Uterus (tissue), 2 donors: ENCODE measurements around the gene HTR1E.
"Not testable (repeated sequence)": the region's sequence is repeated elsewhere in the genome, so short reads cannot be mapped to it uniquely, and the experiment has no call there.

Experiments used
- POLR2A ChIP-seq, 2 donors: fragments of 450-650 bp; IDR thresholded peaks; one replicate each; pipeline ENCODE4 v1.6.1; 2016; ENCODE audit warnings: antibody characterized with exemption in 2 of 2, mild to moderate bottlenecking in 1 of 2, moderate library complexity in 1 of 2
- TF ChIP-seq, protein P1 (sequence below), 4 experiments: fragments of 200-600 bp in 2 of 4; fragments of 450-650 bp in 2 of 4; sonication (generic) in 2 of 4; IDR thresholded peaks; one replicate each; pipeline ENCODE4 v1.5.1; 2016 to 2019; ENCODE audit warnings: antibody characterized with exemption in 4 of 4, mild to moderate bottlenecking in 2 of 4, moderate library complexity in 1 of 4

DNA sequence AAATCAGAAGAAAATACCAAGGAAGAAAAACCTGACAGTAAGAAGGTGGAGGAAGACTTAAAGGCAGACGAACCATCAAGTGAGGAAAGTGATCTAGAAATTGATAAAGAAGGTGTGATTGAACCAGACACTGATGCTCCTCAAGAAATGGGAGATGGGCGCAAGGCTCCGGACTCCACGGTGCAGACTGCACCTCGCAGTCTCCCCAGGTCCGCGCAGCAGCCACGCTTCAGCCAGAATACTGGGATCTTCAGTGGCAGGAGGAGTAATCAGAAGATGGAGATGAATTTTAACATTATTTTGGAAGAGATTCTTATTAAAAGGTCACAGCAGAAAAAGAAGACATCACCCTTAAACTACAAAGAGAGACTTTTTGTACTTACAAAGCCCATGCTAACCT, 40.1 kb upstream of the HTR1E start:
- TF ChIP-seq, protein P1, sequence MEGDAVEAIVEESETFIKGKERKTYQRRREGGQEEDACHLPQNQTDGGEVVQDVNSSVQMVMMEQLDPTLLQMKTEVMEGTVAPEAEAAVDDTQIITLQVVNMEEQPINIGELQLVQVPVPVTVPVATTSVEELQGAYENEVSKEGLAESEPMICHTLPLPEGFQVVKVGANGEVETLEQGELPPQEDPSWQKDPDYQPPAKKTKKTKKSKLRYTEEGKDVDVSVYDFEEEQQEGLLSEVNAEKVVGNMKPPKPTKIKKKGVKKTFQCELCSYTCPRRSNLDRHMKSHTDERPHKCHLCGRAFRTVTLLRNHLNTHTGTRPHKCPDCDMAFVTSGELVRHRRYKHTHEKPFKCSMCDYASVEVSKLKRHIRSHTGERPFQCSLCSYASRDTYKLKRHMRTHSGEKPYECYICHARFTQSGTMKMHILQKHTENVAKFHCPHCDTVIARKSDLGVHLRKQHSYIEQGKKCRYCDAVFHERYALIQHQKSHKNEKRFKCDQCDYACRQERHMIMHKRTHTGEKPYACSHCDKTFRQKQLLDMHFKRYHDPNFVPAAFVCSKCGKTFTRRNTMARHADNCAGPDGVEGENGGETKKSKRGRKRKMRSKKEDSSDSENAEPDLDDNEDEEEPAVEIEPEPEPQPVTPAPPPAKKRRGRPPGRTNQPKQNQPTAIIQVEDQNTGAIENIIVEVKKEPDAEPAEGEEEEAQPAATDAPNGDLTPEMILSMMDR (IDR thresholded peaks at IDR 0.05), result not testable (repeated sequence)
- TF ChIP-seq POLR2A (IDR thresholded peaks at IDR 0.05), result not testable (repeated sequence)
